ENCODE data around the gene CACNA1D. TPM values are rescaled to one million over a fixed set of nuclear protein-coding genes. Genes with fewer than 3 reads are reported as not detected.

Gene CACNA1D
- total RNA-seq, 2 experiments from 2014 or later: not detected

DNA sequence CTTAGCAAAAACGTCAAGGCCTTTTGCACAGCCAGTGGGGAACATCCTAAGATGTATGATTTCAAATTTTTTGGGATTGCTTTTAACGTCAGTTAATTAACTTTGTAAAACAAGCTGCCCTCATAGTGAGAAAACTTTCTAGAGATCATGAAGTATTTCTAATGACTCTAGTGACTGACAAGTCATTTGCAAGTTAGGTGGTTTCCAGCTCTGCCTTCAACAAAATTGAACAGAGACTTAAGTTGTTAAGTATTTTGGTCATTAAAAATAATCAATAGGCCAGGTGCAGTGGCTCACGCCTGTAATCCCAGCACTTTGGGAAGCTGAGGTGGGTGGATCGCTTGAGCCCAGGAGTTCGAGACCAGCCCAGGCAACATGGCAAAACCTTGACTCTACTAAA lies 280.6 kb downstream of the CACNA1D start:
- H3K4me1 Mint-ChIP-seq (ENCODE audit: low read depth): peaks cover 6% of the 10 kb centered on the region
- H3K9me3 Mint-ChIP-seq: no peaks in the 10 kb centered on the region
- no peak overlapping the region for H3K4me3 Mint-ChIP-seq
- no peak overlapping the region for H3K27ac Mint-ChIP-seq
- intact Hi-C loops (cut with micrococcal nuclease): no loop called here
- peaks cover 5% of the 10 kb centered on the region for H3K27me3 Mint-ChIP-seq
- TF ChIP-seq, protein P1, sequence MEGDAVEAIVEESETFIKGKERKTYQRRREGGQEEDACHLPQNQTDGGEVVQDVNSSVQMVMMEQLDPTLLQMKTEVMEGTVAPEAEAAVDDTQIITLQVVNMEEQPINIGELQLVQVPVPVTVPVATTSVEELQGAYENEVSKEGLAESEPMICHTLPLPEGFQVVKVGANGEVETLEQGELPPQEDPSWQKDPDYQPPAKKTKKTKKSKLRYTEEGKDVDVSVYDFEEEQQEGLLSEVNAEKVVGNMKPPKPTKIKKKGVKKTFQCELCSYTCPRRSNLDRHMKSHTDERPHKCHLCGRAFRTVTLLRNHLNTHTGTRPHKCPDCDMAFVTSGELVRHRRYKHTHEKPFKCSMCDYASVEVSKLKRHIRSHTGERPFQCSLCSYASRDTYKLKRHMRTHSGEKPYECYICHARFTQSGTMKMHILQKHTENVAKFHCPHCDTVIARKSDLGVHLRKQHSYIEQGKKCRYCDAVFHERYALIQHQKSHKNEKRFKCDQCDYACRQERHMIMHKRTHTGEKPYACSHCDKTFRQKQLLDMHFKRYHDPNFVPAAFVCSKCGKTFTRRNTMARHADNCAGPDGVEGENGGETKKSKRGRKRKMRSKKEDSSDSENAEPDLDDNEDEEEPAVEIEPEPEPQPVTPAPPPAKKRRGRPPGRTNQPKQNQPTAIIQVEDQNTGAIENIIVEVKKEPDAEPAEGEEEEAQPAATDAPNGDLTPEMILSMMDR (IDR thresholded peaks at IDR 0.05): no peak
- DNase-seq (no peak), ATAC-seq (no peak)
- ChIA-PET POLR2A (no interaction called here), CTCF (no interaction called here)
- no peaks in the 10 kb centered on the region for H3K36me3 Mint-ChIP-seq (ENCODE audit: low read depth)

DNA sequence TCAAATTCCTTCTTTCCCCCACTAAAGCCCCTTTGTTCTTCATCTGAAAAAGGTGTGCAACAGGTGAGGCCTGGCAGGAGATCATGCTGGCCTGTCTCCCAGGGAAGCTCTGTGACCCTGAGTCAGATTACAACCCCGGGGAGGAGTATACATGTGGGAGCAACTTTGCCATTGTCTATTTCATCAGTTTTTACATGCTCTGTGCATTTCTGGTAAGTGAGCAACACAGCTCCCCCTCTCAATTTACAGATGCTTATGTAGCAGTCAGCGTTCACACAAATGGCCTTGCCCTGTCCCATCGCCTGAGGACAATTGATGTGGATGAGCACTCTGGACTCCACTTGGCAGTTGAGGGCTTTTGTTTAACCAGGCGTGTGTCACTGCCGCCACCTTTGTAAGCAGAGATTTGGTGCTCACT lies 281.4 kb downstream of the CACNA1D start:
- DNase-seq: no peak
- Mint-ChIP-seq H3K27ac (no peak overlapping the region), H3K9me3 (no peaks in the 10 kb centered on the region), H3K36me3 (ENCODE audit: low read depth) (no peaks in the 10 kb centered on the region), H3K4me3 (no peak overlapping the region), H3K27me3 (peaks cover 5% of the 10 kb centered on the region), H3K4me1 (ENCODE audit: low read depth) (peaks cover 6% of the 10 kb centered on the region)
- no peak for ATAC-seq
- TF ChIP-seq, protein P1 (IDR thresholded peaks at IDR 0.05): no peak
- CTCF ChIA-PET: interaction anchor here (0.9 kb wide), 1 partner anchor 144 kb away, joined by 3 read pairs; no protein-coding TSS in a partner anchor
- intact Hi-C loops (cut with micrococcal nuclease): no loop called here
- POLR2A ChIA-PET: no interaction called here

GRCh38 chr3:53776494-53777101 lies 282.2 kb downstream of the CACNA1D start:
- CTCF ChIA-PET: interaction anchor here (0.9 kb wide), 1 partner anchor 143 kb away, joined by 3 read pairs; no protein-coding TSS in a partner anchor
- DNase-seq (no peak), ATAC-seq (no peak)
- no peaks in the 10 kb centered on the region for H3K36me3 Mint-ChIP-seq (ENCODE audit: low read depth)
- no peaks in the 10 kb centered on the region for H3K9me3 Mint-ChIP-seq
- peaks cover 5% of the 10 kb centered on the region for H3K27me3 Mint-ChIP-seq
- no peak overlapping the region for H3K27ac Mint-ChIP-seq
- no peak overlapping the region for H3K4me3 Mint-ChIP-seq
- intact Hi-C loops (cut with micrococcal nuclease): no loop called here
- TF ChIP-seq, protein P1 (IDR thresholded peaks at IDR 0.05): no peak
- peaks cover 6% of the 10 kb centered on the region for H3K4me1 Mint-ChIP-seq (ENCODE audit: low read depth)
- POLR2A ChIA-PET: no interaction called here

- Mint-ChIP-seq H3K9me3 (no peaks in the 10 kb centered on the region), H3K27ac (no peak overlapping the region), H3K4me3 (no peak overlapping the region), H3K27me3 (peaks cover 5% of the 10 kb centered on the region), H3K4me1 (ENCODE audit: low read depth) (peaks cover 6% of the 10 kb centered on the region), H3K36me3 (ENCODE audit: low read depth) (no peaks in the 10 kb centered on the region)
- TF ChIP-seq, protein P1 (IDR thresholded peaks at IDR 0.05): no peak
- ChIA-PET POLR2A (no interaction called here), CTCF (no interaction called here)
- no peak for ATAC-seq
- intact Hi-C loops (cut with micrococcal nuclease): no loop called here
- DNase-seq: no peak
Observed at GRCh38 chr3:53777468-53777867, 283.1 kb downstream of the CACNA1D start.

GRCh38 chr3:53778153-53778552 lies 283.7 kb downstream of the CACNA1D start:
- DNase-seq: no peak
- intact Hi-C loops (cut with micrococcal nuclease): no loop called here
- no peaks in the 10 kb centered on the region for H3K36me3 Mint-ChIP-seq (ENCODE audit: low read depth)
- no peak overlapping the region for H3K4me3 Mint-ChIP-seq
- ChIA-PET CTCF (no interaction called here), POLR2A (no interaction called here)
- peaks cover 5% of the 10 kb centered on the region for H3K27me3 Mint-ChIP-seq
- H3K27ac Mint-ChIP-seq: no peak overlapping the region
- TF ChIP-seq, protein P1 (IDR thresholded peaks at IDR 0.05): no peak
- ATAC-seq: no peak
- H3K9me3 Mint-ChIP-seq: no peaks in the 10 kb centered on the region
- peaks cover 6% of the 10 kb centered on the region for H3K4me1 Mint-ChIP-seq (ENCODE audit: low read depth)

All from activated CD8-positive, alpha-beta T cell treated with anti-CD3 and anti-CD28 coated beads for 36 hours (primary cell).